GM12878 (cell line): ENCODE data around the gene ANO7.

Experiments used
- EP300 ChIP-seq, 2 experiments: fragments of 150-350 bp in 1 of 2; IDR thresholded peaks; 2 replicates each; pipeline ENCODE4 v1.6.1; 2011 to 2012; ENCODE audit warnings: low read depth in 2 of 2, low read length in 2 of 2, borderline replicate concordance in 1 of 2, improper control_type of control experiment in 1 of 2, inconsistent platforms in 1 of 2; ENCODE audit not compliant: control insufficient read depth in 1 of 2
- ZNF24 ChIP-seq: fragments of 450-650 bp; IDR thresholded peaks from 2 replicates; pipeline ENCODE4 v1.6.1; 2017; ENCODE audit warnings: antibody characterized with exemption, mild to moderate bottlenecking
- TF ChIP-seq, protein P1 (sequence below): IDR thresholded peaks from 2 replicates; pipeline ENCODE4 v1.6.1; 2011; ENCODE audit warnings: borderline replicate concordance, low read depth, mild to moderate bottlenecking, moderate library complexity, mixed read lengths, low read length; ENCODE audit not compliant: insufficient read depth; ENCODE audit errors: extremely low read length

DNA sequence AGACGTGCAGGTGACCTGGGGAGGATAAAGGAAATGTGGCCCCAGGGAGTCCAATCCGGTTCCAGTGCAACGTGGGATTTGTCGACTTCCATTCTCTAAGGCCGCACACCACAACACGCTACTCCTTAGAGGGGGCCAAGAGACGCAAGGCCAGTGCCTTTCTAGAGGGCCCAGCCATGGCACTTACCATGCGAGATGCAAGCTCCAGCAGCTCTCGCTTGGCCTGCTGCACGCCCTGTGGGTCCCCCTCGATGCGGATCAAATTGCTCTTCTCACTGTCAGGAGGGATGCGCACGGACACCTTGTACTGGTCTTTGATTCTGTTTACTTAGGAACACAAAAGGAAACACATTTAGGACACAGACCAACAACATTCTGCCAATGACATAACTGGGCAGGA is 61.2 kb downstream of the ANO7 start:
- TF ChIP-seq, protein P1, sequence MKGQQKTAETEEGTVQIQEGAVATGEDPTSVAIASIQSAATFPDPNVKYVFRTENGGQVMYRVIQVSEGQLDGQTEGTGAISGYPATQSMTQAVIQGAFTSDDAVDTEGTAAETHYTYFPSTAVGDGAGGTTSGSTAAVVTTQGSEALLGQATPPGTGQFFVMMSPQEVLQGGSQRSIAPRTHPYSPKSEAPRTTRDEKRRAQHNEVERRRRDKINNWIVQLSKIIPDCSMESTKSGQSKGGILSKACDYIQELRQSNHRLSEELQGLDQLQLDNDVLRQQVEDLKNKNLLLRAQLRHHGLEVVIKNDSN, result no peak
- no peak for TF ChIP-seq ZNF24
- no peak for TF ChIP-seq EP300 (IDR thresholded peaks at IDR 0.05; ENCODE audit: borderline replicate concordance in 1 of 2, control insufficient read depth in 1 of 2, low read depth in 2 of 2, low read length in 2 of 2)
